Gastrocnemius medialis (tissue), 4 donors: ENCODE results near the gene CEBPZOS.

Experiments
- POLR2A ChIP-seq, 2 donors: fragments of 450-650 bp; IDR thresholded peaks; one replicate each; pipeline ENCODE4 v1.6.1; 2017; ENCODE audit warnings: antibody characterized with exemption in 2 of 2, mild to moderate bottlenecking in 2 of 2, moderate library complexity in 2 of 2
- TF ChIP-seq, protein P1 (sequence below), 5 experiments: fragments of 450-650 bp in 3 of 5; fragments of 200-600 bp in 2 of 5; sonication (generic) in 2 of 5; IDR thresholded peaks in 4 of 5; conservative IDR thresholded peaks in 1 of 5; 1 replicate in 4 of 5; 2 replicates in 1 of 5; pipeline ENCODE4 v1.5.1; 2016 to 2019; ENCODE audit warnings: antibody characterized with exemption in 5 of 5, mild to moderate bottlenecking in 3 of 5, moderate library complexity in 3 of 5

DNA sequence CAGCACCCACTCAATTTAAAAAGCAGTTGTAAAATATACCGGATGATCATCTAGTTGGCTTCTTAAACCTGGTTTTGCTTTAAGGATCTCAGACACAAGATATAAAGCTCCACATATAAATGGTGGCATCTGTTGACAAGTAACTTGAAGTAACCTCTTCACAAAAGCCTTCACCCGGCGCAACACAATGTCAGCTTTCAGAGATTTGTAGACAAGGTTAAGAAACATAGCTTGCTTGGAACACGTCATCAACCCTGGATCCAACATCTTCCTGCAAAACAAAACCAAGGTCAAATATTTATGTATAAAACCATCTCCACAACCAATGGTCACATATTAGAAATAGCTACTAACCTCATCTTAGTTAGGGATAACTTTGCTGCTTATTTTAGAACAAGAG, 26.8 kb downstream of the CEBPZOS start:
- no peak for TF ChIP-seq POLR2A (IDR thresholded peaks at IDR 0.05)
- TF ChIP-seq, protein P1, sequence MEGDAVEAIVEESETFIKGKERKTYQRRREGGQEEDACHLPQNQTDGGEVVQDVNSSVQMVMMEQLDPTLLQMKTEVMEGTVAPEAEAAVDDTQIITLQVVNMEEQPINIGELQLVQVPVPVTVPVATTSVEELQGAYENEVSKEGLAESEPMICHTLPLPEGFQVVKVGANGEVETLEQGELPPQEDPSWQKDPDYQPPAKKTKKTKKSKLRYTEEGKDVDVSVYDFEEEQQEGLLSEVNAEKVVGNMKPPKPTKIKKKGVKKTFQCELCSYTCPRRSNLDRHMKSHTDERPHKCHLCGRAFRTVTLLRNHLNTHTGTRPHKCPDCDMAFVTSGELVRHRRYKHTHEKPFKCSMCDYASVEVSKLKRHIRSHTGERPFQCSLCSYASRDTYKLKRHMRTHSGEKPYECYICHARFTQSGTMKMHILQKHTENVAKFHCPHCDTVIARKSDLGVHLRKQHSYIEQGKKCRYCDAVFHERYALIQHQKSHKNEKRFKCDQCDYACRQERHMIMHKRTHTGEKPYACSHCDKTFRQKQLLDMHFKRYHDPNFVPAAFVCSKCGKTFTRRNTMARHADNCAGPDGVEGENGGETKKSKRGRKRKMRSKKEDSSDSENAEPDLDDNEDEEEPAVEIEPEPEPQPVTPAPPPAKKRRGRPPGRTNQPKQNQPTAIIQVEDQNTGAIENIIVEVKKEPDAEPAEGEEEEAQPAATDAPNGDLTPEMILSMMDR (IDR thresholded peaks at IDR 0.05 in 4 of 5, conservative IDR thresholded peaks at IDR 0.05 in 1 of 5) = no peak
